NCI-H748 (cell line): ENCODE data around the gene A1BG.

Source experiments
- DNase-seq: peaks from one replicate; lab custom pipeline; 2025; ENCODE audit not compliant: unreplicated experiment; lab: John Stamatoyannopoulos, UW

Gene A1BG

GRCh38 chr19:58304255-58304654 is 49.0 kb downstream of the A1BG start:
- no peak for DNase-seq

- no peak for DNase-seq
These were observed 52.7 kb downstream of the A1BG start for GRCh38 chr19:58300620-58301019.

GRCh38 chr19:58296104-58296503 is 57.2 kb downstream of the A1BG start:
- no peak for DNase-seq
